HEK293 (cell line): ENCODE results near the gene PRRC2B.
A peak's percentile ranks its signal among the peaks of the same experiment; 100 is the strongest.

Source experiments
- CTCF ChIA-PET: fragments of 350-600 bp; formaldehyde crosslinking; extraction: SDS; loops from one replicate; lab custom pipeline; 2021; ENCODE audit warnings: antibody characterized with exemption; lab: Yijun Ruan, JAX
- POLR2A ChIA-PET: fragments of 300-600 bp; formaldehyde crosslinking; extraction: SDS; loops from one replicate; lab custom pipeline; 2020; ENCODE audit warnings: antibody characterized with exemption, inconsistent platforms; lab: Yijun Ruan, JAX
- H3K27ac ChIP-seq: fragments of 200-500 bp; sonication (Bioruptor generic); 2 replicates; pipeline ENCODE4 v1.5.1; 2014; ENCODE audit warnings: low read depth, low read length, control low read depth, inconsistent platforms; ENCODE audit errors: extremely low read depth
- H3K36me3 ChIP-seq, 2 experiments: fragments of 200-500 bp in 1 of 2; sonication (Bioruptor generic) in 1 of 2; 1 replicate in 1 of 2; 2 replicates in 1 of 2; pipeline ENCODE4 v1.5.1; 2014 to 2017; ENCODE audit warnings: inconsistent platforms in 2 of 2, low read length in 2 of 2; ENCODE audit not compliant: control insufficient read depth in 2 of 2, insufficient read depth in 1 of 2
- H3K4me1 ChIP-seq: fragments of 200-500 bp; sonication (Bioruptor generic); 2 replicates; pipeline ENCODE4 v1.5.1; 2014; ENCODE audit warnings: mild to moderate bottlenecking, low read length, inconsistent platforms; ENCODE audit not compliant: control insufficient read depth, insufficient read depth
- H3K4me3 ChIP-seq: 2 replicates; pipeline ENCODE4 v1.5.1; 2011; ENCODE audit warnings: low read depth, mild to moderate bottlenecking, control low read depth, low read length, moderate library complexity
- H3K9me3 ChIP-seq: fragments of 200-500 bp; sonication (Bioruptor generic); 2 replicates; pipeline ENCODE4 v1.5.1; 2014; ENCODE audit warnings: low read depth, low read length, inconsistent platforms; ENCODE audit not compliant: control insufficient read depth, insufficient read depth
- BCL11A ChIP-seq: fragments of 450-650 bp; formaldehyde crosslinking; IDR thresholded peaks from 2 replicates; pipeline ENCODE4 v1.5.1; 2016; ENCODE audit warnings: low read depth, missing biosample characterization, missing genetic modification characterization
- FEZF1 ChIP-seq: fragments of 450-650 bp; formaldehyde crosslinking; IDR thresholded peaks from 2 replicates; pipeline ENCODE4 v1.5.1; 2016; ENCODE audit warnings: missing biosample characterization, missing genetic modification characterization
- GLIS1 ChIP-seq: fragments of 450-650 bp; formaldehyde crosslinking; IDR thresholded peaks from 2 replicates; pipeline ENCODE4 v1.5.1; 2016; ENCODE audit warnings: missing biosample characterization, missing genetic modification characterization
- GLIS2 ChIP-seq: fragments of 450-650 bp; formaldehyde crosslinking; IDR thresholded peaks from 2 replicates; pipeline ENCODE4 v1.5.1; 2016; ENCODE audit warnings: missing biosample characterization, missing genetic modification characterization
- HIC1 ChIP-seq: fragments of 450-650 bp; formaldehyde crosslinking; IDR thresholded peaks from 2 replicates; pipeline ENCODE4 v1.5.1; 2016; ENCODE audit warnings: missing biosample characterization, missing genetic modification characterization
- IKZF3 ChIP-seq: fragments of 450-650 bp; IDR thresholded peaks from 2 replicates; pipeline ENCODE4 v1.5.0; 2018; ENCODE audit warnings: missing biosample characterization, mild to moderate bottlenecking, missing genetic modification characterization, moderate library complexity
- YY1 ChIP-seq: fragments of 450-650 bp; formaldehyde crosslinking; IDR thresholded peaks from 2 replicates; pipeline ENCODE4 v1.5.1; 2018; ENCODE audit warnings: missing biosample characterization, missing genetic modification characterization
- ZBTB17 ChIP-seq: fragments of 450-650 bp; formaldehyde crosslinking; IDR thresholded peaks from 2 replicates; pipeline ENCODE4 v1.5.1; 2016; ENCODE audit warnings: missing biosample characterization, missing genetic modification characterization
- ZBTB21 ChIP-seq: fragments of 450-650 bp; formaldehyde crosslinking; IDR thresholded peaks from 2 replicates; pipeline ENCODE4 v1.5.1; 2017; ENCODE audit warnings: missing biosample characterization, missing genetic modification characterization
- ZEB2 ChIP-seq: fragments of 450-650 bp; formaldehyde crosslinking; IDR thresholded peaks from 2 replicates; pipeline ENCODE4 v1.5.1; 2016; ENCODE audit warnings: missing biosample characterization, missing genetic modification characterization
- ZNF121 ChIP-seq: fragments of 450-650 bp; formaldehyde crosslinking; IDR thresholded peaks from 2 replicates; pipeline ENCODE4 v1.5.1; 2016; ENCODE audit warnings: missing biosample characterization, missing genetic modification characterization
- ZNF138 ChIP-seq: fragments of 450-650 bp; formaldehyde crosslinking; IDR thresholded peaks from 2 replicates; pipeline ENCODE4 v1.5.1; 2016; ENCODE audit warnings: missing biosample characterization, missing genetic modification characterization, borderline replicate concordance
- ZNF223 ChIP-seq: fragments of 450-650 bp; formaldehyde crosslinking; IDR thresholded peaks from 2 replicates; pipeline ENCODE4 v1.5.1; 2016; ENCODE audit warnings: missing biosample characterization, missing genetic modification characterization
- ZNF292 ChIP-seq: fragments of 450-650 bp; formaldehyde crosslinking; IDR thresholded peaks from 2 replicates; pipeline ENCODE4 v1.5.1; 2016; ENCODE audit warnings: low read depth, missing biosample characterization, missing genetic modification characterization, borderline replicate concordance
- ZNF366 ChIP-seq: fragments of 450-650 bp; formaldehyde crosslinking; conservative IDR thresholded peaks from 2 replicates; pipeline ENCODE4 v1.5.1; 2016; ENCODE audit warnings: missing biosample characterization, missing genetic modification characterization
- ZNF391 ChIP-seq: fragments of 450-650 bp; formaldehyde crosslinking; IDR thresholded peaks from 2 replicates; pipeline ENCODE4 v1.5.1; 2016; ENCODE audit warnings: low read depth, missing biosample characterization, missing genetic modification characterization, borderline replicate concordance
- ZNF580 ChIP-seq: fragments of 450-650 bp; formaldehyde crosslinking; IDR thresholded peaks from 2 replicates; pipeline ENCODE4 v1.5.1; 2016; ENCODE audit warnings: missing biosample characterization, missing genetic modification characterization
- ZNF600 ChIP-seq: fragments of 450-650 bp; formaldehyde crosslinking; IDR thresholded peaks from 2 replicates; pipeline ENCODE4 v1.5.1; 2016; ENCODE audit warnings: missing biosample characterization, missing genetic modification characterization
- ZNF629 ChIP-seq: fragments of 450-650 bp; formaldehyde crosslinking; IDR thresholded peaks from 2 replicates; pipeline ENCODE4 v1.5.1; 2017; ENCODE audit warnings: missing biosample characterization, missing genetic modification characterization
- ZSCAN4 ChIP-seq: fragments of 450-650 bp; formaldehyde crosslinking; IDR thresholded peaks from 2 replicates; pipeline ENCODE4 v1.5.1; 2017; ENCODE audit warnings: missing biosample characterization, missing genetic modification characterization
- ZSCAN5A ChIP-seq: fragments of 450-650 bp; formaldehyde crosslinking; IDR thresholded peaks from 2 replicates; pipeline ENCODE4 v1.5.1; 2016; ENCODE audit warnings: missing biosample characterization, missing genetic modification characterization
- ZXDB ChIP-seq: fragments of 450-650 bp; formaldehyde crosslinking; IDR thresholded peaks from 2 replicates; pipeline ENCODE4 v1.5.1; 2016; ENCODE audit warnings: missing biosample characterization, missing genetic modification characterization
- TF ChIP-seq, protein P1 (sequence below): sonication (generic); formaldehyde crosslinking; IDR thresholded peaks from 2 replicates; pipeline ENCODE4 v1.8.1; 2022; ENCODE audit warnings: mild to moderate bottlenecking, moderate library complexity, missing genetic modification reagents
- TF ChIP-seq, protein P2 (sequence below): fragments of 450-650 bp; formaldehyde crosslinking; IDR thresholded peaks from 2 replicates; pipeline ENCODE4 v1.5.1; 2016; ENCODE audit warnings: missing biosample characterization, missing genetic modification characterization
- TF ChIP-seq, protein P3 (sequence below): fragments of 450-650 bp; formaldehyde crosslinking; IDR thresholded peaks from 2 replicates; pipeline ENCODE4 v1.5.1; 2016; ENCODE audit warnings: missing biosample characterization, missing genetic modification characterization

PRRC2B gene

DNA sequence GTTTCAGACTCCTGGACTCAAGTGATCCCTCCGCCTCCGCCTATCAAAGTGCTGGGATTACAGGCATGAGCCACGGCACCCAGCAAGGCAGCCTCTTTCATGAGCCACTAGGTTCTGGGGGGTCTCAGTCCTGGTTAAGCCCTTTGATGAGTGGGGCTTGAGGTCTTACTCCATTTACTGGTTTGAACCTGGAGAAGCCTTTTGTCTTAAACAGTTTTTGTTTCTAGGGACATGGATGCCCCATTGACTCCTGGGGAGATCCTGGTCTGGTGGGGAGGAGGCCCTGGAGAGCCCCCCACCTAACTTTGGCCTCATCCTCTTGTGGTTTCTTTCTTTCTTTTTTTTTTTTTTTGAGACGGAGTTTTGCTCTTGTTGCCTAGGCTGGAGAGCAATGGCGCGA is 6.7 kb downstream of the PRRC2B start (continued):
- TF ChIP-seq ZSCAN4 (tag by site-specific recombination): no peak

- no peak overlapping the region for H3K4me3 ChIP-seq
- H3K9me3 ChIP-seq: no peaks in the 10 kb centered on the region
- H3K4me1 ChIP-seq: peaks cover 47% of the 10 kb centered on the region
- POLR2A ChIA-PET: interaction anchor here (0.9 to 1.1 kb wide), 2 partner anchors 11 to 101 kb away, joined by 3 read pairs; no protein-coding TSS in a partner anchor
- CTCF ChIA-PET: interaction anchor here (0.6 to 1.2 kb wide), 4 partner anchors 46 to 155 kb away, joined by 3 to 4 read pairs (median 4); no protein-coding TSS in a partner anchor
- peak overlapping the region; percentile 53 for H3K27ac ChIP-seq
- peaks cover 0 to 12% of the 10 kb centered on the region in 2 experiments; a peak in 2 of 3 replicates for H3K36me3 ChIP-seq
- no peak for TF ChIP-seq ZNF138
- peak; percentile 97 for TF ChIP-seq IKZF3 (tag by site-specific recombination)
- peak; percentile 18; the same call in 1 of the 2 replicates for TF ChIP-seq ZBTB21
- TF ChIP-seq, protein P1, sequence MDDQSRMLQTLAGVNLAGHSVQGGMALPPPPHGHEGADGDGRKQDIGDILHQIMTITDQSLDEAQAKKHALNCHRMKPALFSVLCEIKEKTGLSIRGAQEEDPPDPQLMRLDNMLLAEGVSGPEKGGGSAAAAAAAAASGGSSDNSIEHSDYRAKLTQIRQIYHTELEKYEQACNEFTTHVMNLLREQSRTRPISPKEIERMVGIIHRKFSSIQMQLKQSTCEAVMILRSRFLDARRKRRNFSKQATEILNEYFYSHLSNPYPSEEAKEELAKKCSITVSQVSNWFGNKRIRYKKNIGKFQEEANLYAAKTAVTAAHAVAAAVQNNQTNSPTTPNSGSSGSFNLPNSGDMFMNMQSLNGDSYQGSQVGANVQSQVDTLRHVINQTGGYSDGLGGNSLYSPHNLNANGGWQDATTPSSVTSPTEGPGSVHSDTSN (CRISPR knock-in tag): no peak
- TF ChIP-seq ZNF292: no peak
- TF ChIP-seq ZNF391: peak; percentile 51; the same call in 1 of the 2 replicates
- no peak for TF ChIP-seq ZNF121 (tag by site-specific recombination)
- TF ChIP-seq ZBTB17: peak; percentile 11; the same call in 1 of the 2 replicates
- peak; percentile 74; the same call in 1 of the 2 replicates for TF ChIP-seq YY1 (tag by site-specific recombination)
- peak; percentile 89 for TF ChIP-seq ZNF600 (tag by site-specific recombination)
- TF ChIP-seq GLIS1 (tag by site-specific recombination): 0 out of 2 replicates have a peak, but pooled peaks have one; percentile 30
- TF ChIP-seq ZNF580 (tag by site-specific recombination): peak; percentile 80
- TF ChIP-seq, protein P2, sequence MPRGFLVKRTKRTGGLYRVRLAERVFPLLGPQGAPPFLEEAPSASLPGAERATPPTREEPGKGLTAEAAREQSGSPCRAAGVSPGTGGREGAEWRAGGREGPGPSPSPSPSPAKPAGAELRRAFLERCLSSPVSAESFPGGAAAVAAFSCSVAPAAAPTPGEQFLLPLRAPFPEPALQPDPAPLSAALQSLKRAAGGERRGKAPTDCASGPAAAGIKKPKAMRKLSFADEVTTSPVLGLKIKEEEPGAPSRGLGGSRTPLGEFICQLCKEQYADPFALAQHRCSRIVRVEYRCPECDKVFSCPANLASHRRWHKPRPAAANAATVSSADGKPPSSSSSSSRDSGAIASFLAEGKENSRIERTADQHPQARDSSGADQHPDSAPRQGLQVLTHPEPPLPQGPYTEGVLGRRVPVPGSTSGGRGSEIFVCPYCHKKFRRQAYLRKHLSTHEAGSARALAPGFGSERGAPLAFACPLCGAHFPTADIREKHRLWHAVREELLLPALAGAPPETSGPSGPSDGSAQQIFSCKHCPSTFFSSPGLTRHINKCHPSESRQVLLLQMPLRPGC (tag by site-specific recombination): peak; percentile 98
- TF ChIP-seq ZNF366 (tag by site-specific recombination): peak; percentile 86
- TF ChIP-seq ZEB2 (tag by site-specific recombination): peak; percentile 88
- TF ChIP-seq HIC1 (tag by site-specific recombination): peak; percentile 99
- TF ChIP-seq ZNF223 (tag by site-specific recombination): no peak
- no peak for TF ChIP-seq ZSCAN5A (tag by site-specific recombination)
- TF ChIP-seq ZXDB: peak; percentile 53
- TF ChIP-seq GLIS2 (tag by site-specific recombination): 0 out of 2 replicates have a peak, but pooled peaks have one; percentile 12
- peak; percentile 80 for TF ChIP-seq ZNF629 (tag by site-specific recombination)
- peak; percentile 55; the same call in 1 of the 2 replicates for TF ChIP-seq BCL11A (tag by site-specific recombination)
- TF ChIP-seq FEZF1 (tag by site-specific recombination): peak; percentile 60
- TF ChIP-seq, protein P3, sequence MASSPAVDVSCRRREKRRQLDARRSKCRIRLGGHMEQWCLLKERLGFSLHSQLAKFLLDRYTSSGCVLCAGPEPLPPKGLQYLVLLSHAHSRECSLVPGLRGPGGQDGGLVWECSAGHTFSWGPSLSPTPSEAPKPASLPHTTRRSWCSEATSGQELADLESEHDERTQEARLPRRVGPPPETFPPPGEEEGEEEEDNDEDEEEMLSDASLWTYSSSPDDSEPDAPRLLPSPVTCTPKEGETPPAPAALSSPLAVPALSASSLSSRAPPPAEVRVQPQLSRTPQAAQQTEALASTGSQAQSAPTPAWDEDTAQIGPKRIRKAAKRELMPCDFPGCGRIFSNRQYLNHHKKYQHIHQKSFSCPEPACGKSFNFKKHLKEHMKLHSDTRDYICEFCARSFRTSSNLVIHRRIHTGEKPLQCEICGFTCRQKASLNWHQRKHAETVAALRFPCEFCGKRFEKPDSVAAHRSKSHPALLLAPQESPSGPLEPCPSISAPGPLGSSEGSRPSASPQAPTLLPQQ (tag by site-specific recombination): no peak
Observed at GRCh38 chr9:131402073-131402472, 8.2 kb downstream of the PRRC2B start.
